Keratinocyte (primary cell): ENCODE results near the gene MYO10. TPM values are rescaled to one million over a fixed set of nuclear protein-coding genes. Genes with fewer than 3 reads are reported as not detected.

ENCODE experiments used
- DNase-seq: peaks from one replicate; pipeline ENCODE4 v3.0.0-alpha.2; 2011; ENCODE audit warnings: low read depth, missing footprints, low spot score
- FAIRE-seq: peaks from 2 replicates; lab custom pipeline; 2011; peaks lifted over from hg19 to GRCh38; lab: Jason Lieb, UNC
- H2AFZ ChIP-seq: 2 replicates; pipeline ENCODE4 v1.6.0; 2012; ENCODE audit warnings: low read length, control low read depth, inconsistent platforms; ENCODE audit not compliant: control insufficient read depth
- H3K27ac ChIP-seq: 2 replicates; pipeline ENCODE4 v1.5.1; 2011; ENCODE audit warnings: low read length; ENCODE audit not compliant: control insufficient read depth, insufficient read depth
- H3K27me3 ChIP-seq: 3 replicates; pipeline ENCODE4 v1.6.0; 2011; ENCODE audit warnings: low read length; ENCODE audit not compliant: control insufficient read depth, insufficient read depth; ENCODE audit errors: extremely low read depth
- H3K36me3 ChIP-seq, 2 experiments: 2 replicates in 1 of 2; 3 replicates in 1 of 2; pipeline ENCODE4 v1.5.1; 2011; ENCODE audit warnings: low read length in 2 of 2, mild to moderate bottlenecking in 1 of 2; ENCODE audit not compliant: control insufficient read depth in 2 of 2, insufficient read depth in 2 of 2; ENCODE audit errors: extremely low read depth in 1 of 2
- H3K4me1 ChIP-seq: 3 replicates; pipeline ENCODE4 v1.5.1; 2011; ENCODE audit warnings: low read length; ENCODE audit not compliant: control insufficient read depth, insufficient read depth; ENCODE audit errors: extremely low read depth
- H3K4me2 ChIP-seq: 3 replicates; pipeline ENCODE4 v1.6.0; 2011; ENCODE audit warnings: low read depth, low read length; ENCODE audit not compliant: control insufficient read depth, insufficient read depth; ENCODE audit errors: extremely low read depth
- H3K4me3 ChIP-seq, 3 experiments: fragments of 200-600 bp in 1 of 3; sonication (generic) in 1 of 3; 2 replicates in 2 of 3; 3 replicates in 1 of 3; pipeline ENCODE4 v1.5.1; 2011 to 2016; ENCODE audit warnings: low read length in 3 of 3, mild to moderate bottlenecking in 3 of 3, control low read depth in 2 of 3, inconsistent platforms in 1 of 3, low read depth in 1 of 3, mixed read lengths in 1 of 3, mixed run types in 1 of 3, moderate library complexity in 1 of 3; ENCODE audit not compliant: control insufficient read depth in 2 of 3, insufficient read depth in 2 of 3; ENCODE audit errors: extremely low read depth in 1 of 3
- H3K79me2 ChIP-seq: 2 replicates; pipeline ENCODE4 v1.6.0; 2012; ENCODE audit warnings: low read length; ENCODE audit not compliant: control insufficient read depth, insufficient read depth
- H3K9ac ChIP-seq: 3 replicates; pipeline ENCODE4 v1.6.0; 2011; ENCODE audit warnings: low read length; ENCODE audit not compliant: control insufficient read depth, insufficient read depth; ENCODE audit errors: extremely low read depth
- H3K9me1 ChIP-seq: 3 replicates; pipeline ENCODE4 v1.6.0; 2011; ENCODE audit warnings: low read length; ENCODE audit not compliant: control insufficient read depth, insufficient read depth; ENCODE audit errors: extremely low read depth
- H3K9me3 ChIP-seq: 2 replicates; pipeline ENCODE4 v1.5.1; 2012; ENCODE audit warnings: low read depth, low read length; ENCODE audit not compliant: control insufficient read depth
- H4K20me1 ChIP-seq: 3 replicates; pipeline ENCODE4 v1.6.0; 2011; ENCODE audit warnings: low read length; ENCODE audit not compliant: control insufficient read depth, insufficient read depth; ENCODE audit errors: extremely low read depth
- EZH2 ChIP-seq: IDR thresholded peaks from one replicate; pipeline ENCODE4 v1.6.1; 2012; ENCODE audit warnings: inconsistent platforms, mild to moderate bottlenecking, low read length, moderate library complexity
- dilution Hi-C: fragments of 300-500 bp; cut with MboI; formaldehyde crosslinking; loops from one replicate; pipeline ENCODE4 v1.7.0; 2020; ENCODE audit warnings: low sequenced_read_pairs; ENCODE audit not compliant: extremely low pct_ligation_motif_present
- polyA plus RNA-seq, 5 experiments: library from polyadenylated mRNA; depleted of rRNA in 3 of 5; stranded (reverse) in 3 of 5; stranded (forward) in 1 of 5; unstranded in 1 of 5; fragments of >200 nt; gene quantifications; 1 replicate in 1 of 5; 2 replicates in 3 of 5; 3 replicates in 1 of 5; pipeline versions ENCODE4 v1.2.1 to v1.2.3, GENCODE V29; 2011 to 2012; ENCODE audit warnings: missing spikeins in 2 of 5, low read depth in 1 of 5, low replicate concordance in 1 of 5
- TF ChIP-seq, protein P1 (sequence below), 3 experiments: IDR thresholded peaks in 1 of 3; conservative IDR thresholded peaks in 1 of 3; optimal IDR thresholded peaks in 1 of 3; 2 replicates in 2 of 3; 3 replicates in 1 of 3; pipeline versions ENCODE3 to v1.5.1; 2011; ENCODE audit warnings: low read length in 3 of 3, mild to moderate bottlenecking in 3 of 3, moderate library complexity in 2 of 3, control low read depth in 1 of 3, inconsistent platforms in 1 of 3; ENCODE audit not compliant: insufficient read depth in 2 of 3; ENCODE audit errors: extremely low read depth in 1 of 3

Gene MYO10
- polyA plus RNA-seq, 1 donor (not counting 4 experiments of a cell fraction or from before 2014, with no cell fraction given) = 22.0 TPM

- Histone ChIP-seq H2AFZ (no peak overlapping the region), H3K36me3 (peaks cover 22 to 26% of the 10 kb centered on the region in 2 experiments), H3K4me3 (no peak overlapping the region), H3K4me1 (no peaks in the 10 kb centered on the region), H3K9me1 (no peaks in the 10 kb centered on the region), H3K27me3 (no peaks in the 10 kb centered on the region), H3K9me3 (no peaks in the 10 kb centered on the region), H3K27ac (no peak overlapping the region), H4K20me1 (peaks cover 5% of the 10 kb centered on the region), H3K79me2 (peaks cover 3% of the 10 kb centered on the region), H3K4me2 (no peak overlapping the region), H3K9ac (no peak overlapping the region)
- TF ChIP-seq, protein P1, sequence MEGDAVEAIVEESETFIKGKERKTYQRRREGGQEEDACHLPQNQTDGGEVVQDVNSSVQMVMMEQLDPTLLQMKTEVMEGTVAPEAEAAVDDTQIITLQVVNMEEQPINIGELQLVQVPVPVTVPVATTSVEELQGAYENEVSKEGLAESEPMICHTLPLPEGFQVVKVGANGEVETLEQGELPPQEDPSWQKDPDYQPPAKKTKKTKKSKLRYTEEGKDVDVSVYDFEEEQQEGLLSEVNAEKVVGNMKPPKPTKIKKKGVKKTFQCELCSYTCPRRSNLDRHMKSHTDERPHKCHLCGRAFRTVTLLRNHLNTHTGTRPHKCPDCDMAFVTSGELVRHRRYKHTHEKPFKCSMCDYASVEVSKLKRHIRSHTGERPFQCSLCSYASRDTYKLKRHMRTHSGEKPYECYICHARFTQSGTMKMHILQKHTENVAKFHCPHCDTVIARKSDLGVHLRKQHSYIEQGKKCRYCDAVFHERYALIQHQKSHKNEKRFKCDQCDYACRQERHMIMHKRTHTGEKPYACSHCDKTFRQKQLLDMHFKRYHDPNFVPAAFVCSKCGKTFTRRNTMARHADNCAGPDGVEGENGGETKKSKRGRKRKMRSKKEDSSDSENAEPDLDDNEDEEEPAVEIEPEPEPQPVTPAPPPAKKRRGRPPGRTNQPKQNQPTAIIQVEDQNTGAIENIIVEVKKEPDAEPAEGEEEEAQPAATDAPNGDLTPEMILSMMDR (optimal IDR thresholded peaks at IDR 0.05 in 1 of 3, IDR thresholded peaks at IDR 0.05 in 1 of 3, conservative IDR thresholded peaks at IDR 0.05 in 1 of 3; ENCODE audit: extremely low read depth in 1 of 3, insufficient read depth in 2 of 3, low read length in 3 of 3) = peak; percentile 73 to 87 (median 74)
- TF ChIP-seq EZH2 = no peak
- peak; percentile 5 for DNase-seq
- no peak for FAIRE-seq
- dilution Hi-C loops = no loop called here
Measured at GRCh38 chr5:16690243-16690852, 245.7 kb downstream of the MYO10 start.

DNA sequence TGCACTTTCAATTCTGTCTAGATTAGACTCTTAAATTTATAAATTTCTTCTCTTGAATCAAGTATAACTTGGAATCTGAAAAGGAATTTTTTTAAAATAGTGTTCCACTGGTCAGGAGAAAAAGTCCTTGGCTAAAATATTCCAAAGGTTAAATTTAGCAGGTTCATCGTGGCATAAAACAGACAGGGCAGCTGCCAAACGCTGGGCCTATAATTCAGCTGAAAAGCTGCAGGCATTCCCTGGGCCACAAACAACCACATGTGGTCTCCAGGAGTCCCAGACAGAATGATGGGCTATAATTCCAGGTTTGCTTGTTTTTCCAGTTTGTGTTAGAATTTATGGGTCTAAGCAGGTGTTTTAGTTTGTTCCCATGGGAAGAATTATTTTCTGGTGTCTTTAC, 248.2 kb downstream of the MYO10 start:
- H3K9ac ChIP-seq = no peak overlapping the region
- DNase-seq = no peak
- H3K9me3 ChIP-seq = no peaks in the 10 kb centered on the region
- H3K9me1 ChIP-seq = no peaks in the 10 kb centered on the region
- H3K36me3 ChIP-seq = peaks cover 14 to 18% of the 10 kb centered on the region in 2 experiments
- no peak for FAIRE-seq
- dilution Hi-C loops = no loop called here
- H3K79me2 ChIP-seq = no peaks in the 10 kb centered on the region
- no peaks in the 10 kb centered on the region for H3K4me1 ChIP-seq
- no peak overlapping the region for H2AFZ ChIP-seq
- peaks cover 5% of the 10 kb centered on the region for H4K20me1 ChIP-seq
- H3K27ac ChIP-seq = no peak overlapping the region
- no peaks in the 10 kb centered on the region for H3K27me3 ChIP-seq
- TF ChIP-seq EZH2 = no peak
- TF ChIP-seq, protein P1 (optimal IDR thresholded peaks at IDR 0.05 in 1 of 3, IDR thresholded peaks at IDR 0.05 in 1 of 3, conservative IDR thresholded peaks at IDR 0.05 in 1 of 3; ENCODE audit: extremely low read depth in 1 of 3, insufficient read depth in 2 of 3, low read length in 3 of 3) = no peak
- H3K4me2 ChIP-seq = no peak overlapping the region
- no peak overlapping the region for H3K4me3 ChIP-seq
